ENCODE measurements around the gene MAN2B2. TPM values are rescaled to one million over a fixed set of nuclear protein-coding genes. Genes with fewer than 3 reads are reported as not detected.
"Not testable (repeated sequence)": the region's sequence is repeated elsewhere in the genome, so short reads cannot be mapped to it uniquely, and the experiment has no call there.

Gene MAN2B2
- total and polyA plus RNA-seq, 8 donors: 6.1 to 49.4 (median 13.9) TPM

DNA sequence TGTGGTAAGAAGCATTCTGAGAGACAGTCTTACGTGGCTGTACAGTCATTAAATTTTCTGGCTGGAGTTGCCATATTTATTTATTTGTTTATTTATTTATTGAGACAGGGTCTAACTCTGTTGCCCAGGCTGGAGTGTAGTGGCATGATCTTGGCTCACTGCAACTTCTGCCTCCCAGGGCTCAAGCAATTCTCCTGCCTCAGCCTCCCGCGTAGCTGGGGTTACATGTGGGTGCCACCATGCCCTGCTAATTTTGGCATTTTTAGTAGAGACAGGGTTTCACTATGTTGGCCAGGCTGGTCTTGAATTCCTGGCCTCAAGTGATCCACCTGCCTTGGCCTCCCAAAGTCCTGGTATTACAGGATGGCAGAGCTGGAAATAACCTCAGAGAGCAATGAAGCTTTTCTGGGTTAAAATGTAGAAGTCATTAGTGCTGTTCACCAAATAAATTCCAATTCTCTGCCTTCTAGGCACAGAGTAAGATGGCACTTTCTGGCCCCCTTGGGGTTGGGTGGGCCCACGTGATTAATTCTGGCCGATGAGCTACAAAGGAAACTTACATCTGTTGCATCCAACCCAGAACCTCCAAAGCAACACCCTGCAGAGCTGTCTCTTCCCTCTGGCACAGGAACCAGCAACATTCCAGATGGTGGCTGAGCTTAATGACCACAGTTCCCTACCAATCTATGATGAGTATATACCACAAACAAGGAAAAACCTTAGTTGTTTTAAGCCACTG is 70.0 kb downstream of the MAN2B2 start:
- Histone ChIP-seq H3K9me3 (no peaks in the 10 kb centered on the region), H3K36me3 (peaks cover 7 to 24% (median 20%) of the 10 kb centered on the region in 4 donors), H3K4me3 (no peak overlapping the region), H3K27me3 (no peaks in the 10 kb centered on the region), H3K27ac (no peak overlapping the region), H3K4me1 (peaks cover 17 to 27% (median 25%) of the 10 kb centered on the region in 4 donors)
- TF ChIP-seq POLR2AphosphoS5 (IDR thresholded peaks at IDR 0.05): no peak
- TF ChIP-seq POLR2A (IDR thresholded peaks at IDR 0.05): no peak
- no peak for TF ChIP-seq EP300 (IDR thresholded peaks at IDR 0.05)
- intact Hi-C loops (cut with DNase I; ENCODE audit: low total_unique reads): no loop called here
- WGBS, 5 donors: 64 to 73% (median 72%) methylated on average over 5 of the region's 5 CpGs
- no peak for DNase-seq

DNA sequence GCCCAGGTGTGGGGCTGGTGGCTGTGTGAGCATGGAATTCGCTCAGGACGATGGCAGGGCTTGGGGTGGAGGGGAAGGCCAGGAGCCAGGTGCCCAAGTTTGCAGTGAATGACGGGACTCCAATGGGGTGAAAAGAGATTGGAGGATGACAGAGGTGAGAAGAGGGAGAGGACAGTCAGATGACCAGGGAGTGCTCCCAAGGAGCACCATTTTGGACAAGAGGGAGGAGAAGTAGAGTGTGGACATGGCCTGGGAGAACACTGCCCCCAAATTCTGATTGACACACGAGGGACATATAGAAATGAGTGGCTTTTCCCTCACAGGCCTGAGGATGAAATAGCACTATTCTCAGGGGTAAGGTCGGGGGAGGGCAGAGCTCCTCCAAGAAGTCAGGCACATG is 72.2 kb downstream of the MAN2B2 start:
- WGBS, 5 donors: 79 to 85% (median 81%) methylated on average over 5 of the region's 5 CpGs
- intact Hi-C loops (cut with DNase I; ENCODE audit: low total_unique reads): no loop called here
- TF ChIP-seq POLR2AphosphoS5 (IDR thresholded peaks at IDR 0.05): no peak
- TF ChIP-seq, protein P1, sequence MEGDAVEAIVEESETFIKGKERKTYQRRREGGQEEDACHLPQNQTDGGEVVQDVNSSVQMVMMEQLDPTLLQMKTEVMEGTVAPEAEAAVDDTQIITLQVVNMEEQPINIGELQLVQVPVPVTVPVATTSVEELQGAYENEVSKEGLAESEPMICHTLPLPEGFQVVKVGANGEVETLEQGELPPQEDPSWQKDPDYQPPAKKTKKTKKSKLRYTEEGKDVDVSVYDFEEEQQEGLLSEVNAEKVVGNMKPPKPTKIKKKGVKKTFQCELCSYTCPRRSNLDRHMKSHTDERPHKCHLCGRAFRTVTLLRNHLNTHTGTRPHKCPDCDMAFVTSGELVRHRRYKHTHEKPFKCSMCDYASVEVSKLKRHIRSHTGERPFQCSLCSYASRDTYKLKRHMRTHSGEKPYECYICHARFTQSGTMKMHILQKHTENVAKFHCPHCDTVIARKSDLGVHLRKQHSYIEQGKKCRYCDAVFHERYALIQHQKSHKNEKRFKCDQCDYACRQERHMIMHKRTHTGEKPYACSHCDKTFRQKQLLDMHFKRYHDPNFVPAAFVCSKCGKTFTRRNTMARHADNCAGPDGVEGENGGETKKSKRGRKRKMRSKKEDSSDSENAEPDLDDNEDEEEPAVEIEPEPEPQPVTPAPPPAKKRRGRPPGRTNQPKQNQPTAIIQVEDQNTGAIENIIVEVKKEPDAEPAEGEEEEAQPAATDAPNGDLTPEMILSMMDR (IDR thresholded peaks at IDR 0.05): no peak
- no peak for TF ChIP-seq POLR2A (IDR thresholded peaks at IDR 0.05)
- no peak for TF ChIP-seq EP300 (IDR thresholded peaks at IDR 0.05)
- Histone ChIP-seq H3K27ac (no peak overlapping the region), H3K4me1 (peaks cover 10 to 17% (median 15%) of the 10 kb centered on the region in 4 donors), H3K4me3 (no peak overlapping the region), H3K36me3 (peaks cover 7 to 18% (median 16%) of the 10 kb centered on the region in 4 donors), H3K9me3 (no peaks in the 10 kb centered on the region), H3K27me3 (no peaks in the 10 kb centered on the region)
- DNase-seq: no peak

DNA sequence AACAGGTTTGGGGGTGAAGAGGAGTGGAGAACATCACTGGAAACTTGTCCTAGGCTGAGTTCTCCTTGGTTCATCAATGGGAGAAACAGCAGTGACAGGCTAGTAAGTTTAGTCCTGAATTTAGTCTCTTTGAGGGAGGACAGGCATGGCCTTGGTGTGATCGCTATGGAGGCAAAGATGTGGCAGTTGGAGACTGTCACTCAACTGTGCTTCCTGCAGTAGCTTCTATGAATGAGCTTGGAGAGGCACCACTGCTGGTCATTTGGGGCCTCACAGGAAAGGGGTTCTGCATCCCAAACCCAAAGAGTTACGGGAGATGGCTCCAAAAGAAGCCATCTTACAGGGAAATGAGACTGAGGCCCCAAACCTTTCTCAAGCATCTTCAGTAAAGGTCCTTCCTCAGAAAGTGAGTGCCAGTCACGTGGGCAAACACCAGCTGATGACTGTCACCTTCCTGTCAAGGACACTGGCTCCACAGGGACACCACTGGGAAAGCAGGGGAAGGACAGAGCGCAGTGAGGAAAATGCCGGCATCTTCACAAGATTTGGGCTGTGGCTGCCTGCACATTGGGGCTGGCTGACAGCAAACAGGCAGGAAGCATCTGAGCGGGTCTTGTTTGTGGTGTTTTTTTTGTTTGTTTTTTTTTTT is 72.7 kb downstream of the MAN2B2 start:
- Histone ChIP-seq H3K4me3 (no peak overlapping the region), H3K9me3 (no peaks in the 10 kb centered on the region), H3K36me3 (peaks cover 5 to 13% (median 10%) of the 10 kb centered on the region in 4 donors), H3K27me3 (no peaks in the 10 kb centered on the region), H3K4me1 (peaks cover 5 to 11% (median 9%) of the 10 kb centered on the region in 4 donors), H3K27ac (no peak overlapping the region)
- 49 to 74% (median 60%) methylated on average over 6 of the region's 6 CpGs for WGBS, 5 donors
- no peak for DNase-seq
- intact Hi-C loops (cut with DNase I; ENCODE audit: low total_unique reads): no loop called here
- TF ChIP-seq POLR2AphosphoS5 (IDR thresholded peaks at IDR 0.05) (no peak), EP300 (IDR thresholded peaks at IDR 0.05) (no peak), POLR2A (IDR thresholded peaks at IDR 0.05) (no peak)
- TF ChIP-seq, protein P1 (IDR thresholded peaks at IDR 0.05): no peak

DNA sequence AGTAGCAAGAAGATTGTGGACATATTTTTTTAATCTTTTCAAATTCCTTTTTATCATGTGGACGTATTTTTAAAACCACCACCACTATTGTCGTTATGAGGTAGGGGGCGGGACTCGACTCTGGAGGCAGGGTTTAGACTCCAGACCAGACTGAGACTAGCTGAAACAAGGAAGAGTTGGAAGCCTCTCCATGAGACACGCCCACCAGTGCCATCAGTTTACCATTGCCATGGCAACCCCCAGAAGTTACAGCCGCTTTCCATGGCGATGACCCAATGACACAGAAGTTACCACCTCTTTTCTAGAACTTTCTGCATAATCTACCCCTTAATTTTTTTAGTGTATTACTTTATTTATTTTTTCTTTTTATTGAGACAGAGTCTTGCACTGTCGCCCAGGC is 74.2 kb downstream of the MAN2B2 start:
- Histone ChIP-seq H3K36me3 (no peaks in the 10 kb centered on the region), H3K4me3 (no peak overlapping the region), H3K9me3 (no peaks in the 10 kb centered on the region), H3K27ac (no peak overlapping the region), H3K27me3 (no peaks in the 10 kb centered on the region), H3K4me1 (no peaks in the 10 kb centered on the region)
- WGBS, 5 donors: 87 to 93% (median 90%) methylated on average over 8 of the region's 8 CpGs
- intact Hi-C loops (cut with DNase I; ENCODE audit: low total_unique reads): no loop called here
- TF ChIP-seq, protein P1 (IDR thresholded peaks at IDR 0.05): no peak
- no peak for TF ChIP-seq POLR2A (IDR thresholded peaks at IDR 0.05)
- TF ChIP-seq POLR2AphosphoS5 (IDR thresholded peaks at IDR 0.05): no peak
- no peak for TF ChIP-seq EP300 (IDR thresholded peaks at IDR 0.05)
- DNase-seq: no peak

DNA sequence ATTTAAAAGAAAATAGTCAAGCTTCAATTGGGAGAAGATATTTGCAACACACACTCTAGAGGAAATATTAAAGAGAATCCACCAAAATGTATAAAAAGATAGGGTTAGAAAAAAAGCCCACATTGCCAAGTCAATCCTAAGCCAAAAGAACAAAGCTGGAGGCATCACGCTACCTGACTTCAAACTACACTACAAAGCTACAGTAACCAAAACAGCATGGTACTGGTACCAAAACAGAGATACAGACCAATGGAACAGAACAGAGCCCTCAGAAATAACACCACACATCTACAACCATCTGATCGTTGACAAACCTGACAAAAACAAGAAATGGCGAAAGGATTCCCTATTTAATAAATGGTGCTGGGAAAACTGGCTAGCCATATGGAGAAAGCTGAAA is 79.2 kb downstream of the MAN2B2 start:
- intact Hi-C loops (cut with DNase I; ENCODE audit: low total_unique reads); H3K9me3 ChIP-seq: not testable (repeated sequence)
- WGBS, 5 donors: 46 to 93% (median 73%) methylated on average over 2 to 3 of the region's 3 CpGs

DNA sequence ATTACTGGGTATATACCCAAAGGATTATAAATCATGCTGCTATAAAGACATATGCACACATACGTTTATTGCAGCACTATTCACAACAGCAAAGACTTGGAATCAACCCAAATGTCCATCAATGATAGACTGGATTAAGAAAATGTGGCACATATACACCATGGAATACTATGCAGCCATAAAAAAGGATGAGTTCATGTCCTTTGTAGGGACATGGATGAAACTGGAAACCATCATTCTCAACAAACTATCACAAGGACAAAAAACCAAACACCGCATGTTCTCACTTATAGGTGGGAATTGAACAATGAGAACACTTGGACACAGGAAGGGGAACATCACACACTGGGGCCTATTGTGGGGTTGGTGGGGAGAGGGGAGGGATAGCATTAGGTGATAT is 80.3 kb downstream of the MAN2B2 start:
- H3K27me3 ChIP-seq; DNase-seq; H3K9me3 ChIP-seq; H3K27ac ChIP-seq; intact Hi-C loops (cut with DNase I; ENCODE audit: low total_unique reads); H3K4me3 ChIP-seq; H3K36me3 ChIP-seq: not testable (repeated sequence)
- H3K4me1 ChIP-seq: peaks cover 4 to 15% (median 12%) of the 10 kb centered on the region in 4 donors
- WGBS, 5 donors: 87 to 98% (median 90%) methylated on average over 2 of the region's 2 CpGs

More for the DNA sequence above, 79.2 kb downstream of the MAN2B2 start:
- not testable (repeated sequence) for H3K36me3 ChIP-seq, H3K27me3 ChIP-seq, DNase-seq, H3K4me3 ChIP-seq, H3K27ac ChIP-seq
- H3K4me1 ChIP-seq: peaks cover 2 to 12% (median 9%) of the 10 kb centered on the region in 4 donors
